MM.1S (cell line): ENCODE data around the gene REN.

Experiments used
- DNase-seq: peaks from one replicate; pipeline ENCODE4 v3.0.0-alpha.2; 2015
- H2AFZ ChIP-seq: fragments of 300-600 bp; sonication (generic); 2 replicates; pipeline ENCODE4 v1.6.0; 2016; ENCODE audit warnings: antibody characterized with exemption, low read length
- H3F3A ChIP-seq: fragments of 300-600 bp; sonication (generic); 2 replicates; pipeline ENCODE4 v1.6.1; 2016; ENCODE audit warnings: mild to moderate bottlenecking, antibody characterized with exemption, low read length, moderate library complexity, mixed read lengths; ENCODE audit not compliant: insufficient read depth
- H3K27ac ChIP-seq: fragments of 300-600 bp; sonication (generic); 2 replicates; pipeline ENCODE4 v1.5.1; 2016; ENCODE audit warnings: mild to moderate bottlenecking, low read length
- H3K27me3 ChIP-seq: fragments of 300-600 bp; sonication (generic); replicated peaks from 2 replicates; pipeline ENCODE4 v1.6.0; 2016; ENCODE audit warnings: low read length; ENCODE audit not compliant: insufficient read depth
- H3K36me3 ChIP-seq: fragments of 300-600 bp; sonication (generic); replicated peaks from 2 replicates; pipeline ENCODE4 v1.6.1; 2016; ENCODE audit warnings: mild to moderate bottlenecking, low read length, mixed read lengths; ENCODE audit not compliant: insufficient read depth
- H3K4me1 ChIP-seq: fragments of 300-600 bp; sonication (generic); 2 replicates; pipeline ENCODE4 v1.6.1; 2016; ENCODE audit warnings: low read length, mixed read lengths
- H3K4me2 ChIP-seq: fragments of 300-600 bp; sonication (generic); 2 replicates; pipeline ENCODE4 v1.6.0; 2016; ENCODE audit warnings: low read depth, low read length
- H3K4me3 ChIP-seq: fragments of 300-600 bp; sonication (generic); 2 replicates; pipeline ENCODE4 v1.5.1; 2016; ENCODE audit warnings: low read length, mixed read lengths
- H3K79me2 ChIP-seq: fragments of 300-600 bp; sonication (generic); 2 replicates; pipeline ENCODE4 v1.6.1; 2016; ENCODE audit warnings: mixed run types, low read length, mixed read lengths
- H3K9ac ChIP-seq: fragments of 300-600 bp; sonication (generic); 2 replicates; pipeline ENCODE4 v1.6.1; 2016; ENCODE audit warnings: low read length, mixed read lengths
- H3K9me2 ChIP-seq: fragments of 300-600 bp; sonication (generic); replicated peaks from 2 replicates; pipeline ENCODE4 v1.6.1; 2016; ENCODE audit warnings: mild to moderate bottlenecking, low read length, mixed read lengths; ENCODE audit not compliant: insufficient read depth
- H3K9me3 ChIP-seq: fragments of 300-600 bp; sonication (generic); replicated peaks from 2 replicates; pipeline ENCODE4 v1.6.1; 2016; ENCODE audit warnings: mild to moderate bottlenecking, low read length, mixed read lengths; ENCODE audit not compliant: insufficient read depth
- H4K20me1 ChIP-seq: fragments of 300-600 bp; sonication (generic); 2 replicates; pipeline ENCODE4 v1.6.1; 2016; ENCODE audit warnings: mild to moderate bottlenecking, low read length, moderate library complexity, mixed read lengths; ENCODE audit not compliant: insufficient read depth
- EZH2 ChIP-seq: fragments of 300-600 bp; sonication (generic); optimal IDR thresholded peaks from 2 replicates; pipeline ENCODE3; 2017; ENCODE audit warnings: low read depth, mild to moderate bottlenecking, antibody characterized with exemption, low read length, mixed read lengths
- EZH2phosphoT487 ChIP-seq: fragments of 300-600 bp; sonication (generic); IDR thresholded peaks from 2 replicates; pipeline ENCODE4 v1.6.1; 2018; ENCODE audit warnings: antibody characterized with exemption, low read length
- TF ChIP-seq, protein P1 (sequence below): fragments of 300-600 bp; sonication (generic); IDR thresholded peaks from 2 replicates; pipeline ENCODE4 v1.5.1; 2016; ENCODE audit warnings: antibody characterized with exemption, low read length, mixed read lengths

Gene REN

DNA sequence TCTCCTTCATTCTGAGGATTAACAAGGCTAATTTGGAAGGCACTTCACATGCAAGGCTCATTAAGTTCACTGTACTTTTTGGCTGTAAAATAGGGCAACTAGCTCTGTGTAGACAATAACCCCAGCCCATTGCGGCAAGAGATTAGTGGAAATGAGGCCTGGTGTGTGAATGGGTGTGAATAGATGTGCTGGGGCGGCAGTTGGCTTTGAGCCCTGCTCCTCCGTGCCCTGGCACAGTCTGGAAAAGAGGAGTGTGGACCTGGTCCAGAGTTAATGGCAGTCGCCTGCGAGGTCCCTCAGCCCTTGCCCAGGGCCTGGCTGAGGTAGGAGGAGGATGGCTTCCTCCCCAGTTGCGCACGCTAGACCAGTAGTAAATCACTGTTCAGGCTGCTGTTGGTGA, 25.3 kb upstream of the REN start:
- Histone ChIP-seq H3K27ac (no peak overlapping the region), H3K79me2 (no peaks in the 10 kb centered on the region), H3K4me2 (no peak overlapping the region)

DNA sequence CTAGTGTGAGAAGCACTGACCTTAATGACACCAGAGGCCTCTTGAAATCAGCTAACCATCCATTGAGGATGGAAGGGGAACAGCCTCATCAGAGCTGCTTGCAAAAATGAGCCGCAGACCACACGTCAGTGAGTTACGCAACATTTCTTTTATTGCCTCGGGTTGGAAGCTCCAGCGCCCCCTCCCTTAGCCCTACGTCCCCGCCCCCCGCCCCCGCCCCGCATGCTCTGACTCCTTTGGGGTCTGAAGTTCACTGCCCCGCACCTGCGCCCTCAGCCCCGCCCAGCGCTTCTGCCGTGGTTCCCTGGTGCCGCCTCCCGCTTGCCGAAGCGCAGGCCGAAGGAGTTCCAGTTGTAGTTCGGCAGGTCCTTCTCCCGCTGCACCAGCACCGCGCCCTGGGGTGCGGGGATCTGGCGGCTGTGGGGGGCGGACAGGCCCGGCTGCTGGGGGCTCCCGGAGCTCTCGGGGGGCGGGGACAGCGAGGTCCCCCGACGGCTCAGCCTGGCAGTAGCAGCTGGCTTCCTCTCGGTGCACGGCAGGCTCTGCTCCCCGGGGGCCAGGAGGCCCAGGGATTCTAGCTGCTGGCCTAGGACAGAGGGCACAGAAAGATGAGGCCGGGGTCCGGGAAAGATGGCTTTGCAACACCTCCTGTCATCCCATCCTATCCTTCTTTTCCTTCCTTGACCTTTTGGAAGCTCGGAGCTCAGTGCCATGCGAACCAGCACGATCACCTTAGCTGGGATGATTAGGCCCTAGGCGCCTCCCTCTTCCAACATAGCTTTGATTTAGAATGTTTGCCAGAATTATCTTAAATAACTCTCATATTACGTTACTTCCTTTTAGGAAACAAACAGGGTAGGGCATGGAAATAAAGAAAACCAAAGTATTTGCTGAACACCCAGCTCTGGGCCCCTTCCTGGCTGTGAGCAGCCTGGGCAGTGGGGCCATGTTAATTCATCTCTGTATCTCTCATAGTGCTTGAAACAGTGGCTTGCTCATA, 24.4 kb upstream of the REN start:
- Histone ChIP-seq H3K27ac (no peak overlapping the region), H3K4me3 (no peak overlapping the region), H3F3A (no peaks in the 10 kb centered on the region), H3K4me2 (no peak overlapping the region), H3K36me3 (no peaks in the 10 kb centered on the region), H3K27me3 (peaks cover 54% of the 10 kb centered on the region), H3K9me2 (no peaks in the 10 kb centered on the region), H2AFZ (no peak overlapping the region), H3K79me2 (no peaks in the 10 kb centered on the region), H3K9me3 (no peaks in the 10 kb centered on the region), H3K9ac (no peak overlapping the region), H4K20me1 (no peaks in the 10 kb centered on the region), H3K4me1 (no peaks in the 10 kb centered on the region)
- TF ChIP-seq EZH2 (no peak), EZH2phosphoT487 (no peak)
- TF ChIP-seq, protein P1, sequence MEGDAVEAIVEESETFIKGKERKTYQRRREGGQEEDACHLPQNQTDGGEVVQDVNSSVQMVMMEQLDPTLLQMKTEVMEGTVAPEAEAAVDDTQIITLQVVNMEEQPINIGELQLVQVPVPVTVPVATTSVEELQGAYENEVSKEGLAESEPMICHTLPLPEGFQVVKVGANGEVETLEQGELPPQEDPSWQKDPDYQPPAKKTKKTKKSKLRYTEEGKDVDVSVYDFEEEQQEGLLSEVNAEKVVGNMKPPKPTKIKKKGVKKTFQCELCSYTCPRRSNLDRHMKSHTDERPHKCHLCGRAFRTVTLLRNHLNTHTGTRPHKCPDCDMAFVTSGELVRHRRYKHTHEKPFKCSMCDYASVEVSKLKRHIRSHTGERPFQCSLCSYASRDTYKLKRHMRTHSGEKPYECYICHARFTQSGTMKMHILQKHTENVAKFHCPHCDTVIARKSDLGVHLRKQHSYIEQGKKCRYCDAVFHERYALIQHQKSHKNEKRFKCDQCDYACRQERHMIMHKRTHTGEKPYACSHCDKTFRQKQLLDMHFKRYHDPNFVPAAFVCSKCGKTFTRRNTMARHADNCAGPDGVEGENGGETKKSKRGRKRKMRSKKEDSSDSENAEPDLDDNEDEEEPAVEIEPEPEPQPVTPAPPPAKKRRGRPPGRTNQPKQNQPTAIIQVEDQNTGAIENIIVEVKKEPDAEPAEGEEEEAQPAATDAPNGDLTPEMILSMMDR, result no peak
- DNase-seq, result no peak

More for the DNA sequence above, 25.3 kb upstream of the REN start:
- Histone ChIP-seq H3K9me3 (no peaks in the 10 kb centered on the region), H3K36me3 (no peaks in the 10 kb centered on the region), H3K4me3 (no peak overlapping the region), H3K9me2 (no peaks in the 10 kb centered on the region), H2AFZ (no peak overlapping the region), H4K20me1 (no peaks in the 10 kb centered on the region), H3K27me3 (peaks cover 60% of the 10 kb centered on the region), H3F3A (no peaks in the 10 kb centered on the region), H3K4me1 (no peaks in the 10 kb centered on the region), H3K9ac (no peak overlapping the region)
- DNase-seq, result no peak
- TF ChIP-seq, protein P1, result no peak
- no peak for TF ChIP-seq EZH2
- TF ChIP-seq EZH2phosphoT487, result no peak

DNA sequence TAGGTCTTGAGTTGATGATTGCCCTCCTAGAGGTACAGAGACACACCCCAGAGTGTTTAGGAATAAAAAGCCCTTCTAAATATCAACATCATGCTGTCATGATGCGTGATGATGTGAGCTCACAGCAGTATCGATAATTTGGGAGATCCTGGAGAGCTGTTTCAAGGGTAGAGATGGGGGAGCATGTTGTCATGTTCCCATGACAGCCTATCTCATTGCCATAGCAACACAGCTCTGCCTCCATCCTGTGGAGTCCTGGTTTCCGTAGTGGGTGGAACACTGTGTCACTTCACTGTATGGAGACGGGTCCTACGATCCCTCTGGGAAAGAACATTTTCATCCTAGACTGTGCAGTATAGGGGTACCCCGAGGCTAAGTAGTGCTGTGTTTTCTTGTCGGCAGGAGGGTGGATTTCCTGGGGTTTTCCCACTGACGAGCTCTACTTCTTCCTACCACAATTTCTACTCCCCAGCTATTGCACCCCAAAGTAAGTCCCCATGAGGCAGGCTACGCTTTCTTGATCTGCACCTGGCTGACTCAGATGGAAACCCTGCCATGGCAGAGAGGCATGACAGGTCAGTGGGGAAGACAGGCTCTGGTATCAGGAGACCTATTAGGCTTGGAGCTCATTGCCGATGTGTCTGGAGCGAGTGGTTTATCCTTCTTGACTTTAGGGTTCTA, 23.0 kb upstream of the REN start:
- no peak overlapping the region for H3K4me2 ChIP-seq
- no peaks in the 10 kb centered on the region for H4K20me1 ChIP-seq
- DNase-seq, result no peak
- H3K27me3 ChIP-seq, result peaks cover 54% of the 10 kb centered on the region
- no peak overlapping the region for H3K4me3 ChIP-seq
- H3K27ac ChIP-seq, result no peak overlapping the region
- H3K9me2 ChIP-seq, result no peaks in the 10 kb centered on the region
- no peak overlapping the region for H3K9ac ChIP-seq
- no peak for TF ChIP-seq EZH2
- TF ChIP-seq EZH2phosphoT487, result no peak
- TF ChIP-seq, protein P1, result no peak
- no peaks in the 10 kb centered on the region for H3K36me3 ChIP-seq
- H3K9me3 ChIP-seq, result no peaks in the 10 kb centered on the region
- H3F3A ChIP-seq, result no peaks in the 10 kb centered on the region
- no peaks in the 10 kb centered on the region for H3K79me2 ChIP-seq
- no peak overlapping the region for H2AFZ ChIP-seq
- H3K4me1 ChIP-seq, result no peaks in the 10 kb centered on the region
